GM21528 (cell line): ENCODE data around the gene SELENBP1.
A peak's percentile ranks its signal among the peaks of the same experiment; 100 is the strongest.
"Not testable (repeated sequence)": the region's sequence is repeated elsewhere in the genome, so short reads cannot be mapped to it uniquely, and the experiment has no call there.

Experiments
- ATAC-seq: cut with Tn5 transposase; IDR thresholded peaks from one replicate; pipeline ENCODE4 v1.9.1; 2021; ENCODE audit warnings: mild to moderate bottlenecking, moderate library complexity; ENCODE audit not compliant: unreplicated experiment, low FRiP score

SELENBP1 gene

DNA sequence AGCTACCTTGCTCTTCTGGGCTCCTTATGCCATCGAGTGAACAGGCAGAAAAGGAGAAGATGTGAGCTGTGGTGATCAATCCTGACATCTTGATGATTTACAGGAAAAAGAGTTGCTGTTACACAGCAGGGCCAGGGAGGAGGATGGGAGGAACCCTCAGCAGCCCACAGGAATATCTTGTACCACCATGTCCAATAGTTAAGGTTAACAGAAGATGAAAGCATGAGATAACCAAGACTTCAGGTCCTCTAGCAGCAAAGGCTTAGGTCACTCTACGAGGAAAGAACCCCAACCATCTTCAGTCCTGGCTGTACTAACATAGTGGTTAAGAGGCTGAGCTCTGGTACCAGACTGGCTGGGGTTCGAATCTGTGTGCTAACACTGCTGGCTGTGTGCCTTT, 12.1 kb upstream of the SELENBP1 start:
- ATAC-seq: no peak

GRCh38 chr1:151377150-151377884, 4.8 kb upstream of the SELENBP1 start:
- ATAC-seq: no peak

- ATAC-seq: no peak
These were observed 691 bp upstream of the SELENBP1 start for GRCh38 chr1:151373196-151373595.

- no peak for ATAC-seq
These were observed 991 bp downstream of the SELENBP1 start for GRCh38 chr1:151371370-151372057.

DNA sequence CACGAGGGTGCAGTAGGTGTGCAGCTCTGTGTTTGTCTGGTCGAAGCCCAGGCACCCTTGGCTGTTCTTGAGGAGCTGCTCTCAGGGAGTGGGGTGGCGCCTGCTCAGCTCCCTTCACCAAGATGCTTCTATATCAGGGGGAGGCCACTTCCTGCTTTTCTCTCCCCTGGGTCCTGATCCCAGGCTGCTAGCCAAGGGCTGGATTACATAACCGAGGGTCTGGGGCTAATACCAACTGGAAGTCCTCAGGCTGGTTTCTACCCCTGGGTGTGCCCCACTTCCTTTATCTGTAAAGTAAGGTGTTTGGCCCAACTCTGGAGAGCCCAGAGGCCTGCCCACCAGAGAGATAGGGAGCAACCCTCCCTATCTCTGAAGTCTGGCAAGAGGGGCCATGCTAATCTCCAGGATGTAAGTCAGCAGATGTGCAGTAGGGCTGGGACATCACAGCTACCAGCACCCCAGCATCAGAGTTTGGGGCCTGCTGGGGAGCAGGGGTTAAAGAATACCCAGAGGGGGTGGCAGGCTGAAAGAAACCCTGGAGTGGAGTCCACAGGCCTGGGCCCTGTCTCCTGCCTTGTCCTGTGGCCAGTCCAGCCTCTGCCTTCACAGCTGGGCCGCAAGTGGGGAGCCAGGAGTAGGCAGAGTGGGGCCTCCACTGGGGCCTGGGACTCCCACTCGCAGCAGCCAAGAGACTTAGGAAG, 2.1 kb downstream of the SELENBP1 start:
- no peak for ATAC-seq

- no peak for ATAC-seq
These were observed 2.9 kb downstream of the SELENBP1 start for GRCh38 chr1:151369621-151370048.

GRCh38 chr1:151369302-151369610, 3.2 kb downstream of the SELENBP1 start:
- ATAC-seq: no peak

DNA sequence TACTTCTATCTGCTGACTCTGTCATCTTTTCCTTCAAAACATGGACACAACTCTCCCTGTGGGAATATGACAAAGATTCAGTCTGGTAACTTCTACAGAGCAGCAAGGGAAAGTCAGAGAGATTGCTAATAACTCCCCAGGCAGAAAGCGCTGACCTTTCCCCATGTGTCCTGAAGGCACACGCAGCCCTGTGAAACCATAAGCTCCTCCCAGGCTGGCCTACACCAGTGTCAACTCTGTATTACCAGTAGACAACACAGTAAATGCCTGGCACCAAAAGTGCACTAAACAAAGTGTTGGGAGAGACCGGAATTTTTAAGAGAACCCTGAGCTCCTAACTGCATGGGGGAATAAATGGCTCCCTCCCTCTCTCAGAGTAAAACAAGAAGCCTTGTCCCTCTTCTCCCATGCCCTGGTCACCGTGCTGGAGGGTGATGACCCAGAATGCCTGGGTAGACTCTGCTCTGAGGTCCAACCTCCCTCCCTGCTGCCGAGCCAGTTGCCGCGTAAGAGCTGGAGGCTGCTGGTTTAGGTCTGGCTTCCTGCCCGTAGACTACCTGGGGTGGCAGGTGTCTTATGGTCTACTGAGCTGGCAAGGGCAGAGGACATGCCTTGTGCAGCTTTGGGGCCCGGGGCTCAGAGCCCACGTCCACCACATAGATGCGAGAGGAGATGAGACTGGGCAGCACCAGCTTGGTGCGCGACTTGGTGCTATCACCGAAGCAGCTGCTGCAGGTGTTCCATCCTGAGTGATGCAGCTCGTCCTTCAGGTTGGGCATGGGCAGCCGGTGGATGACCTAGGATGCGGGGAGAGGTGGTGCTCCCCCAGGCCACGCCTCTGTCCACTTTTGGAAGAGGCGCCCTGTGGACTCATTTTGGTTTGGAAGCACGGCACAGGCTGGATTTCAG, 3.9 kb downstream of the SELENBP1 start:
- ATAC-seq: no peak

DNA sequence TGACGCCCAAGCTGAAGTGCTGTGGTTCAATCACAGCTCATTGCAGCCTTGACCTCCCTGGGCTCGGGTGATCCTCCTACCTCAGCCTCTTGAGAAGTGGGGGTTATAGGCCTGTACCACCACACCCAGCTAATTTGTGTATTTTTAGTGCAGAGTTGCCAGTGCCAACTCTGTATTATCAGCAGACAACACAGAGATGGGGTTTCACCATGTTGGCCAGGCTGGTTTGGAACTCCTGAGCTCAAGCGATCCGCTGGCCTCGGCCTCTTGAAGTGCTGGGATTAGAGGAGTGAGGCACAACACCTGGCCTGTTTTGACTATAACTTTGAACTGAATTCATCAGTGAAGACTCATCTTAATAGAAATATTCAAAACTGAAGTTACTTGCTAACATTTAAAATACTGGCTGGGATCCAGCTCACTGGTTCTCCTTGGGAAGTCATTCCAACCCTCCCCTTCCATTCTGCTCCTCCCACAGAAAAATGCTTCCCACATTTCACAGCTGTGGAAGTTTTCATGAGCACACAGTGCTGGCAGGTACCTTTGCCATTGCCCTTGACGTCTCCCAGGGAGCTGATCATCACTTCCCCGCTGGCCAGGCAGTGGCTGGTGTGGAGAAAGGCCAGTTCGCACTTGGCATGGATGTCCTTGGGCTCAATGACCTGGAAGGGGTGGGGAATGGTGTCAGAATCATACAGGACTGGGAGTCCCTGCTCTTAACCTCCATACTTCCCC, 4.7 kb downstream of the SELENBP1 start:
- no peak for ATAC-seq

- no peak for ATAC-seq
These were observed 7.5 kb downstream of the SELENBP1 start for GRCh38 chr1:151364996-151365395.

DNA sequence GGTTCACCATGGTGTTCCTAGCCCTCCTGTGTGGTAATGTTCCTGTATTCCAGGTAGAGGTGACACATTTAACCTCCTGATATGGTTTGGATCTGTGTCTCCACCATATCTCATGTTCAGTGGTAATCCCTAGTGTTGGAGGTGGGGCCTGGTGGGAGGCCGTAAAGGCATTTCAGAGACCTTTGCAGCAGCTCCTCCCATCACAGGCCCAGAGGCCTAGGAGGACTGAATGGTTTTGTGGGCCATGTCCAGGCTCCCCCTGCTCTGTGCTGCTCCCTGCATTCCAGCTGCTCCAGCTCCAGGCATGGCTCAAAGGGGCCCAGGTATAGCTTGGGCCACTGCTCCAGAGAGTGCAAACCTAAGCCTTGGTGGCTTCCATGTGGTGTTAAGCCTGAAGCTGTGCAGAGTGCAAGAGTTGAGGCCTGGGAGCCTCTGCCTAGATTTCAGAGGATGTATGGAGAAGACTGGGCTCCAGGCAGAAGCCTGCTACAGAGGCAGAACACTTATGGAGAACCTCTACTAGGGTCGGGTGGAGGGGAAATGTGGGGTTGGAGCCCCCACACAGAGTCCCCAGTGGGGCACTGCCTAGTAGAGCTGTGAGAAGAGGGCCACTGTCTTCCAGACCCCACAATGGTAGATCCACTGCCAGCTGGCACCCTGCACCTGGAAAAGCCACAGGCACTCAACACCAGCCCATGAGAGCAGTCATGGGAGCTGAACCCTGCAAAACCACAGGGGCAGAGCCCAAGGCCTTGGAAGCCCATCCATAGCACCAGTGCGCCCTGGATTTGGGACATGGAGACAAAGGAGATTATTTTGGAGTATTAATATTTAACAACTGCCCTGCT, 10.0 kb downstream of the SELENBP1 start:
- no peak for ATAC-seq

- ATAC-seq: no peak
These were observed 10.6 kb downstream of the SELENBP1 start for GRCh38 chr1:151361883-151362282.

- no peak for ATAC-seq
These were observed 15.8 kb downstream of the SELENBP1 start for GRCh38 chr1:151356696-151357095.

GRCh38 chr1:151352021-151352718, 20.3 kb downstream of the SELENBP1 start:
- ATAC-seq: no peak

DNA sequence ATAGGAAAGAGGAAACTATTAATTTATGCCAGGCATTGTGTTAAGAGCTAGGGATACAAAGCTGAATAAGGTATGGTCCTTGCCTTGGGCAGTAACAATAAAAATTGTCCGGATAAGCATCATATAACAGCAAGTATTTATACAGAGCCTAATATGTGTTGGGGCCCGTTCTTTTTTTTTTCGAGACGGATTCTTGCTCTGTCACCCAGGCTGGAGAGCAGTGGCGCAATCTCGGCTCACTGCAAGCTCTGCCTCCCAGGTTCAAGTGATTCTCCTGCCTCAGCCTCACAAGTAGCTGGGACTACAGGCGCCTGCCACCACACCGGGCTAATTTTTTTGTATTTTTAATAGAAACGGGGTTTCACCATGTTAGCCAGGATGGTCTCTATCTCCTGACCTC, 22.2 kb downstream of the SELENBP1 start:
- not testable (repeated sequence) for ATAC-seq

DNA sequence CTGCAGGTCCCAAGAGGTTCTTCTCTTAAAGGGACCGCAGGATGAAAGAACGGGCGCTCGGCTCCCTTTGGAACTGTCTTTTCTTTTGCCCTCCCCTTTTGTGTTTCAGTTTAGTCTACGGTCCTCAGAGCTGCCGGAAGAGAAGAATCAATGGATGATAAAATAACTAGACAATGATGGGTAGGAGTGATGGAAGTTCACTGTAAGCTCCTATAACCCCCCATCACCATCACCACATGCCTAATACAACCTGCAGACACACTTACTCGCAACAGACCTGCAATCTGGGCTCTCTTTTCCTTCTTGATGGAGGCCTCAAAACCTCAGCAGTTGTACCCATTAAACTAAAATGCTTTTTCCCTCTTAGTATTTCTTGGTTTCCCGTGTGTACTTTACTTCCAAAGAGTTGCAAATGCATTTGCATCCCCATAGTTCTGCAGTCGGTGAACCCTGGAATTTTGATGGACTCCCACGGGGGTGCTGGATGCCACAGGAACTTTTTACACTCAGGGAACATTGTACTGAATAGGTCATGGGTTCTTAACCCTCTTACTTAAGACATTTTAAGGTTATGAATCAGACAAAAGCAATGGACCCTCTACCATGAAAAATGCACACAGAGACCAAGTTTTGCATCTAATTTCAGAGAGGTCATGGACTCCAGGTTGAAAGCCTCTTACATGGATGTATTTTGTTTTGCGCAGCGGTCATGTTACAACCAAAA, 24.8 kb downstream of the SELENBP1 start:
- ATAC-seq: peak; percentile 28

DNA sequence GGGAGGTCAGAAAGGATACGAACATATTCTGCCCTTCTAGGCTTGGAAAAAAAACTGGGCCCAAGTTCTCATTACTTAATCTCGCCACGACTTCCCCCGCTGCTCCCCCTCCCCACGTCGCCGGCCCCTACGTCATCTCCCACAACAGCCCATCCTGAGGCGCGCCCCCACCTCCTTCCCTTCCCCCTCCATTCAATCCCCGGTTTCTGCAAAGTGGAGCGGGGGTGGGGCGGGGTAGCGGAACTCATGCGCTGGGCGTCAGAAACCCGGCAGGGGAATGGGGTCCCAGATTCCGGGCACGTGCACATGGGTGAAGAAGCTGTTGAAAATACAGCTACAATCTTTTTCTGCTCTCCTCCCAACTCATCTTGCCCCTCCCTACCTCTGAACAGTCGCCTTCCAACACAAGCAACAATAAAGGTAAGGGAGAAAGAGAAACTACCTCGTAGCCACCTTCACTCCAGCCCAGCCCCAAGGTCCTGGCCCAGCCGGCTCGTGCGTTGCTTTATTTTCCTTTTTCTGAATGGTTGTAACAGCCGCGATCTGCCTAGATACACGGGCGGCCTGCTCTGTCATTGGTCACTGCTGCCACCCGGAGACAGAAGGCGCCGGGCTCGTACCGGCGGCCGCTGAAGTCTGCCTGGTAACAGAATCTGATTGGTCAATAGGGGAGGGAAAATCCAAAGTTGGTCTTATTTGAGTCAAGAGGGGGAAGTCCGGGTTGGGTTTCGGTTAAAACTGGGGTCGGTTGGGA, 25.6 kb downstream of the SELENBP1 start, which contains the start of gene RFX5:
Gene RFX5, minus strand, starts transcription at position 484 of the 754 bp plus-strand sequence. CDS start 932 bp downstream, outside the sequence.
- peak; percentile 90 for ATAC-seq
